Measurements from ENCODE around the gene VKORC1. TPM values are rescaled to one million over a fixed set of nuclear protein-coding genes. Genes with fewer than 3 reads are reported as not detected.

VKORC1 gene
- total and polyA plus RNA-seq, 2 of the 4 experiments (the other 2 are of a cell fraction) = 65.2 to 317 TPM

- TF ChIP-seq CEBPB (IDR thresholded peaks at IDR 0.05; ENCODE audit: low read depth, low read length) = no peak
- TF ChIP-seq NFE2L2 (IDR thresholded peaks at IDR 0.05; ENCODE audit: low read depth, low read length) = no peak
- TF ChIP-seq MAFK (IDR thresholded peaks at IDR 0.05; ENCODE audit: low read depth, low read length) = no peak
- TF ChIP-seq MXI1 (IDR thresholded peaks at IDR 0.05; ENCODE audit: borderline replicate concordance, low read depth, low read length) = no peak
- no peak for TF ChIP-seq SMC3 (IDR thresholded peaks at IDR 0.05; ENCODE audit: low read depth, low read length)
- no peak for TF ChIP-seq RAD21 (IDR thresholded peaks at IDR 0.05; ENCODE audit: low read length)
- TF ChIP-seq FOS (IDR thresholded peaks at IDR 0.05; ENCODE audit: low read depth, low read length) = no peak
Observed at GRCh38 chr16:31080756-31081419, 13.7 kb downstream of the VKORC1 start (continued).
